ENCODE measurements around the gene CHERP.

- no peak for TF ChIP-seq POLR2A (IDR thresholded peaks at IDR 0.05)
- TF ChIP-seq CTCF (IDR thresholded peaks at IDR 0.05): no peak
Measured at GRCh38 chr19:16470911-16471811, 71.1 kb downstream of the CHERP start.
